SK-N-MC (cell line): Measurements from ENCODE around the gene CACNA1H.

Experiments used
- EZH2 ChIP-seq: fragments of 200-600 bp; sonication (generic); IDR thresholded peaks from one replicate; pipeline ENCODE4 v1.6.1; 2017; ENCODE audit warnings: antibody characterized with exemption
- FOXP2 ChIP-seq: optimal IDR thresholded peaks from 2 replicates; pipeline ENCODE3; 2011; ENCODE audit warnings: mild to moderate bottlenecking, moderate library complexity; ENCODE audit not compliant: insufficient read depth; ENCODE audit errors: extremely low read length, control extremely low read depth
- POLR2AphosphoS5 ChIP-seq: IDR thresholded peaks from 2 replicates; pipeline ENCODE4 v1.6.1; 2012; ENCODE audit warnings: mild to moderate bottlenecking, low read depth, low read length, borderline replicate concordance

DNA sequence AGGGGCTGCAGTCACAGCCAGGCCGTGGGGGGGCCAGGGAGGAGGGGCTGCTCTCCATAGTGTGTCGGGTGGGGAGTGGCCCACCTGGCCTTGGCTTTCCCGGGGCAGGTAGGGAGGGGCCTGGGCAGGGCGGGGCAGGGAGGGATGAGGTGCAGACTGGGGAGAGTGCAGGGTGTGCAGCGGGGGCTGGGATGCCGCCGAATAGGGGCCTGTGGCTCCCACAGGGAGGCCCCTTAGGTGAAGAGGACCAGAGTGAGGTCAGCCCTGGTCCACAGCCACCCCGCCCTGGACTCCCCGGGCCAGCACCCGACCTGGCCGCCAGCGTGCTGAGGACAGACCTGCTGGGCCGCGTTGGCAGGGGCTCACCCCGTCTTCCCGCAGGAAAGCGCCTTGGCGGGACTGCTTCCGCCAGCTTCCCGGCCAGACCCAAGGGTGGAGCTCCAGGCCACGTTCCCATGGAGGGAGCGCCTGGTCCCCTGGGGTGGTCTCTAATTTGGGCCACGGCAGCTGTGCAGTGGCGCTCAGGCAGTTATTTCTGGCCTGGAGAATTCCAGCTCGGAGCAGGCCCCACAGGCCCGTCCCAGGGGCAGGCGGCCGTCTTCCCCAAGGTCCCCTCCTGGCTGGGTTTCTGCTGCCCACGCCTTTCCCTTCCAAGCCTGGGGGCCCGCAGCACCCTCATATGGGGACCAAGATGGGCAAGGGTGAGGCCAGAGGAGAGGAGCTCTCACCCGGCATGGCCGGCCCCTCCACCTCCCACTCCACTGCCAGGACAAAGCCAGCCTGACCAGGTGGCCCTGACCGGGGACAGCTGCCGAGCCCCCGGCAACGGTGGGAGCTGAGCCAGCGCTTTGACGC, 27.9 kb downstream of the CACNA1H start:
- TF ChIP-seq POLR2AphosphoS5 = no peak
- TF ChIP-seq EZH2 = no peak
- no peak for TF ChIP-seq FOXP2
